ENCODE results near the gene TCF4. TPM values are rescaled to one million over a fixed set of nuclear protein-coding genes. Genes with fewer than 3 reads are reported as not detected.

The TCF4 gene
- total RNA-seq, 1 donor from 2014 or later: 77.3 TPM

DNA sequence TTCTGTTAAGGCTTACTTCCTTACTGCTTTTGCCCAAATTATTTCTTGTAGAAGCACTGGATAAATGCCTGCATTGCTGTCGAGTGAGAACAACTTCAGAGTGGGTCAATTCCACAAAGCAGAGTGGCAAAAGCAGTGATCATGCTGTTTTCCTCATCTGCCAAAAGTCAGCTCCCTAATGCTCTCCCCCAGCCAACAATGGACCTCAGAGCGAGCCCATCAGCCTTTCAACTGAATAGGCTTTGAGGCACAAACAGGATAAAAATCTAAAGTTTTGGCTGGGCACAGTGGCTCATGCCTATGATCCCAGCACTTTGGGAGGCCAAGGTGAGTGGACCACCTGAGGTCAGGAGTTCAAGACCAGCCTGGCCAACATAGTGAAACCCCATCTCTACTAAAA is 222.7 kb downstream of the TCF4 start:
- DNase-seq (ENCODE audit: extremely low spot score, unreplicated experiment): no peak
- TF ChIP-seq, protein P1, sequence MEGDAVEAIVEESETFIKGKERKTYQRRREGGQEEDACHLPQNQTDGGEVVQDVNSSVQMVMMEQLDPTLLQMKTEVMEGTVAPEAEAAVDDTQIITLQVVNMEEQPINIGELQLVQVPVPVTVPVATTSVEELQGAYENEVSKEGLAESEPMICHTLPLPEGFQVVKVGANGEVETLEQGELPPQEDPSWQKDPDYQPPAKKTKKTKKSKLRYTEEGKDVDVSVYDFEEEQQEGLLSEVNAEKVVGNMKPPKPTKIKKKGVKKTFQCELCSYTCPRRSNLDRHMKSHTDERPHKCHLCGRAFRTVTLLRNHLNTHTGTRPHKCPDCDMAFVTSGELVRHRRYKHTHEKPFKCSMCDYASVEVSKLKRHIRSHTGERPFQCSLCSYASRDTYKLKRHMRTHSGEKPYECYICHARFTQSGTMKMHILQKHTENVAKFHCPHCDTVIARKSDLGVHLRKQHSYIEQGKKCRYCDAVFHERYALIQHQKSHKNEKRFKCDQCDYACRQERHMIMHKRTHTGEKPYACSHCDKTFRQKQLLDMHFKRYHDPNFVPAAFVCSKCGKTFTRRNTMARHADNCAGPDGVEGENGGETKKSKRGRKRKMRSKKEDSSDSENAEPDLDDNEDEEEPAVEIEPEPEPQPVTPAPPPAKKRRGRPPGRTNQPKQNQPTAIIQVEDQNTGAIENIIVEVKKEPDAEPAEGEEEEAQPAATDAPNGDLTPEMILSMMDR (IDR thresholded peaks at IDR 0.05): no peak
- H3K4me3 Mint-ChIP-seq (ENCODE audit: unreplicated experiment): no peak overlapping the region
- peaks cover 5% of the 10 kb centered on the region for H3K36me3 Mint-ChIP-seq (ENCODE audit: unreplicated experiment)
- no peak overlapping the region for H3K27ac Mint-ChIP-seq (ENCODE audit: unreplicated experiment)
- no peaks in the 10 kb centered on the region for H3K27me3 Mint-ChIP-seq (ENCODE audit: unreplicated experiment)
- no peaks in the 10 kb centered on the region for H3K4me1 Mint-ChIP-seq (ENCODE audit: unreplicated experiment)
- H3K9me3 Mint-ChIP-seq (ENCODE audit: unreplicated experiment): peaks cover 6% of the 10 kb centered on the region

DNA sequence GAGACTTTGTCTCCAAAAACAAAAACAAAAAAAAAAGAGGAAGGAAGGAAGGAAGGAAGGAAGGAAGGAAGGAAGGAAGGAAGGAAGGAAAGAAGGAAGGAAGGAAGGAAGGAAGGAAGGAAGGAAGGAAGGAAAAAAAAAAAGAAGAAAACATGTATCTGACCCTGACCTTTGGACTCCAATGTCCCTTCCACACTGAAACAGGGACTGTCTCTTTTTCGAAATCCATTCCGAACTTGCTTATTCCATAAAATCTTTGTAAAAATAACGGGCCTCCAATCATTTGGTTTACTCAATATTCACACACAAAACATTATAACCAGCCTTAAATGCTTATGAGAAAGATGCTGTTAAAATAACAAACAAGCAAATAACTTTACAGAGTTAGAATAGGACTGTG is 225.7 kb downstream of the TCF4 start:
- H3K27ac Mint-ChIP-seq (ENCODE audit: unreplicated experiment): no peak overlapping the region
- DNase-seq (ENCODE audit: extremely low spot score, unreplicated experiment): no peak
- TF ChIP-seq, protein P1 (IDR thresholded peaks at IDR 0.05): no peak
- no peaks in the 10 kb centered on the region for H3K4me1 Mint-ChIP-seq (ENCODE audit: unreplicated experiment)
- peaks cover 2% of the 10 kb centered on the region for H3K36me3 Mint-ChIP-seq (ENCODE audit: unreplicated experiment)
- no peaks in the 10 kb centered on the region for H3K27me3 Mint-ChIP-seq (ENCODE audit: unreplicated experiment)
- H3K9me3 Mint-ChIP-seq (ENCODE audit: unreplicated experiment): no peaks in the 10 kb centered on the region
- no peak overlapping the region for H3K4me3 Mint-ChIP-seq (ENCODE audit: unreplicated experiment)

DNA sequence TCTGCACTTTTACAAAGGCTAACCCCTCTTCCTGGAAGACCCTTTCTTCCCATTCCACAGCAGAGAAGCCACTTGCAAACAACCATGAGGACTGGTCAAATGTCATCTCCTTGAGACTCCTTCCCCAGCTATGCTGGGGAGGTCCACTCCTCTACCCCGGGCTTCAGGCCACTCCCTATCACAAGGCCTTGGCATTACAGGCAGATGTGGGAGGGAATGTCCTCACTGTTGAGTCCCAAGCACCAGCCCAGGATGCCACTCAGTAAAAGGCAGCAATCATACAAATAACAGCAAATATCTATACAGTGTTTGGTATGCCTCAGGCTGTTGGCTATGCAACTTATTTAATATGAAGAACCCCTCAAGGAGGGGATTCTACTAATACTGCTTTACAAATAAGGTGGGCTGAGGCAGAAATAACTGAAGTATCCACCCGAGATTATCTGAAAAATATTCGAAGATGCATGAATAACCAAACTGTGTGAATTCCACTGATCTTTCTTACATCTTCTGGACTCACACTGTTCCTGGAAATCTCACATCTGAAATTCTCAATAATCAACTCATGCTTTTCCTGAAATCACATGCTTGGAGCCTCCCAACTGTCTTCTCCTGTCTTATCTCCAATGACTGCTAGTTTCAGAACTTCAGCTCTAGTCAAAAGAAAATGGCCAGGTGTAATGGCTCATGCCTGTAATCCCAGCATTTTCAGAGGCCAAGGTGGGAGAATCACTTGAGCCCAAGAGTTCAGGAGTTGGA is 226.3 kb downstream of the TCF4 start:
- Mint-ChIP-seq H3K27ac (ENCODE audit: unreplicated experiment) (no peak overlapping the region), H3K36me3 (ENCODE audit: unreplicated experiment) (peaks cover 2% of the 10 kb centered on the region), H3K9me3 (ENCODE audit: unreplicated experiment) (no peaks in the 10 kb centered on the region), H3K4me1 (ENCODE audit: unreplicated experiment) (no peaks in the 10 kb centered on the region), H3K4me3 (ENCODE audit: unreplicated experiment) (no peak overlapping the region), H3K27me3 (ENCODE audit: unreplicated experiment) (no peaks in the 10 kb centered on the region)
- TF ChIP-seq, protein P1 (IDR thresholded peaks at IDR 0.05): no peak
- DNase-seq (ENCODE audit: extremely low spot score, unreplicated experiment): no peak

DNA sequence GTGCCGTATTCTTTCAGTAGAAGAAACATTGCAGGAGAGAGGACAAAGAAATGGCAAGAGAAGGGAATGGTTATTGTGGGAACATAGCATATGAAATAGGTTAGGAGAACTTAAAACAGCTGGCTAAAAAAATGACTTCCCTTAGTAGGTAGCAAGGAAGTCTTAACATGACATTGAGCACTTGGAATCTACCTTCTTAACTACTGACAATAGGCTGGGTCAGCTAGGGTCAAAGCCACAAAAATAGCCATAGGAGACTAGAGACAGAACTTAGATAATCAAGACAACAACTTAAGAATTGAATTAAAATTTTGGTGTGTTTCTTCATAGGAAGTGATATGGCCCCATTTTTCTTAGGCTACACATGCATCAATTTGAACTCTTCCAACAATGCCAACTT is 227.9 kb downstream of the TCF4 start:
- TF ChIP-seq, protein P1 (IDR thresholded peaks at IDR 0.05): no peak
- no peaks in the 10 kb centered on the region for H3K4me1 Mint-ChIP-seq (ENCODE audit: unreplicated experiment)
- no peak overlapping the region for H3K4me3 Mint-ChIP-seq (ENCODE audit: unreplicated experiment)
- H3K9me3 Mint-ChIP-seq (ENCODE audit: unreplicated experiment): no peaks in the 10 kb centered on the region
- no peak for DNase-seq (ENCODE audit: extremely low spot score, unreplicated experiment)
- no peaks in the 10 kb centered on the region for H3K27me3 Mint-ChIP-seq (ENCODE audit: unreplicated experiment)
- H3K27ac Mint-ChIP-seq (ENCODE audit: unreplicated experiment): no peak overlapping the region
- H3K36me3 Mint-ChIP-seq (ENCODE audit: unreplicated experiment): peaks cover 2% of the 10 kb centered on the region

DNA sequence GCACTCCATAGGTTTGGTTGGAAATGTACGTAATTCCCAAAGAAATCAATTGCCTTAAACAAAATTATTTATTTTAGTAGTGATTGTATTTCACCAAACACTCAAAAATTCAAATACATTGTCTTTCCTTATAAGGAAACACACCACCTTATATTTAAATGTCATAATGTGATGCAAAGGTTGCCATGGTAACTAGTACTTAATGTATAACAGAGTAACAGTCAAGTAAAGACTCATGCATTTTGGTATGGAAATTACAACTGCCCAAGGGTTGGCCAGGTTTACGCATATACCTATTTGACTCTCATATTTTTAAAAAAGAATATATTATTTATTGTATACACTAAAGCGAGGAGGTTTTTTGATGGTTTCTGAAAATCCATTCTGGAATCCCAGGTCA is 231.2 kb downstream of the TCF4 start:
- Mint-ChIP-seq H3K4me1 (ENCODE audit: unreplicated experiment) (peaks cover 11% of the 10 kb centered on the region), H3K36me3 (ENCODE audit: unreplicated experiment) (no peaks in the 10 kb centered on the region)
- TF ChIP-seq, protein P1 (IDR thresholded peaks at IDR 0.05): no peak

More for the DNA sequence above, 231.2 kb downstream of the TCF4 start:
- no peak for DNase-seq (ENCODE audit: extremely low spot score, unreplicated experiment)
- no peak overlapping the region for H3K27ac Mint-ChIP-seq (ENCODE audit: unreplicated experiment)
- no peaks in the 10 kb centered on the region for H3K9me3 Mint-ChIP-seq (ENCODE audit: unreplicated experiment)
- H3K4me3 Mint-ChIP-seq (ENCODE audit: unreplicated experiment): no peak overlapping the region
- no peaks in the 10 kb centered on the region for H3K27me3 Mint-ChIP-seq (ENCODE audit: unreplicated experiment)

Measured in osteocyte (in vitro differentiated cells).